K562 (cell line): ENCODE data around the gene NUDT2. TPM values are rescaled to one million over a fixed set of nuclear protein-coding genes. Genes with fewer than 3 reads are reported as not detected.

Source experiments
- ATAC-seq: fragments of 200-7000 bp; cut with Tn5 transposase; 3 replicates; pipeline ENCODE4 v1.9.1; 2020; ENCODE audit warnings: moderate library complexity
- BruUV-seq: library from RNA; stranded (reverse); fragments of 400-500 nt; replicated peaks from 2 replicates; lab custom pipeline; 2021; lab: Mats Ljungman, UMichigan
- CTCF ChIA-PET: fragments of 300-600 bp; formaldehyde crosslinking; extraction: SDS; loops from one replicate; lab custom pipeline; 2021; ENCODE audit warnings: low intra/inter-chr PET ratio; lab: Yijun Ruan, JAX
- POLR2A ChIA-PET: fragments of 300-600, 350-650 bp; sonication (Branson Sonifier 250); formaldehyde crosslinking; extraction: SDS; loops from one replicate; lab custom pipeline; 2021; ENCODE audit warnings: antibody characterized with exemption, inconsistent platforms; lab: Yijun Ruan, JAX
- DNase-seq, 4 experiments: peaks; one replicate each; pipeline versions ENCODE4 v3.0.0 to v3.0.0-alpha.2; 2011 to 2018; ENCODE audit warnings: low spot score in 3 of 4, mixed read lengths in 3 of 4; ENCODE audit errors: extremely low read depth in 1 of 4
- FAIRE-seq: peaks from 2 replicates; lab custom pipeline; 2011; peaks lifted over from hg19 to GRCh38; lab: Jason Lieb, UNC
- H2AFZ ChIP-seq: 2 replicates; pipeline ENCODE4 v1.6.0; 2011; ENCODE audit warnings: low read depth, low read length, control low read depth, inconsistent platforms
- H3K27ac ChIP-seq: fragments of 200-600 bp; 3 replicates; pipeline ENCODE4 v1.8.0; 2011; ENCODE audit warnings: low read depth, mild to moderate bottlenecking, control low read depth, inconsistent platforms, low read length, moderate library complexity, mixed read lengths; ENCODE audit errors: extremely low read depth
- H3K27me3 ChIP-seq, 2 experiments: fragments of 300-600 bp in 1 of 2; 2 replicates in 1 of 2; 3 replicates in 1 of 2; pipeline versions ENCODE4 v1.6.0 to v1.8.0; 2011; ENCODE audit warnings: inconsistent platforms in 2 of 2, low read length in 2 of 2, mild to moderate bottlenecking in 1 of 2, mixed read lengths in 1 of 2, moderate library complexity in 1 of 2; ENCODE audit not compliant: control insufficient read depth in 2 of 2, insufficient read depth in 2 of 2
- H3K36me3 ChIP-seq: fragments of 300-600 bp; 3 replicates; pipeline ENCODE4 v1.8.0; 2011; ENCODE audit warnings: mild to moderate bottlenecking, low read length, inconsistent platforms; ENCODE audit not compliant: control insufficient read depth, insufficient read depth
- H3K4me1 ChIP-seq, 2 experiments: fragments of 200-600 bp in 1 of 2; replicated peaks in 1 of 2; 2 replicates in 1 of 2; 3 replicates in 1 of 2; pipeline versions ENCODE4 v1.5.1 to v1.8.0; 2011; ENCODE audit warnings: inconsistent platforms in 2 of 2, low read length in 2 of 2, mild to moderate bottlenecking in 1 of 2, mixed read lengths in 1 of 2, moderate library complexity in 1 of 2; ENCODE audit not compliant: control insufficient read depth in 2 of 2, insufficient read depth in 2 of 2
- H3K4me2 ChIP-seq: 2 replicates; pipeline ENCODE4 v1.6.1; 2011; ENCODE audit warnings: low read length, control low read depth, inconsistent platforms, mixed read lengths; ENCODE audit not compliant: insufficient read depth
- H3K4me3 ChIP-seq: fragments of 200-600 bp; sonication (generic), shearing (Covaris generic); 2 replicates; pipeline ENCODE4 v1.5.1; 2016; ENCODE audit warnings: control low read depth, inconsistent platforms
- H3K79me2 ChIP-seq: fragments of 200-600 bp; 3 replicates; pipeline ENCODE4 v1.8.0; 2011; ENCODE audit warnings: low read length, inconsistent platforms; ENCODE audit not compliant: control insufficient read depth, insufficient read depth
- H3K9ac ChIP-seq, 2 experiments: 2 replicates each; pipeline versions ENCODE4 v1.6.0 to v1.6.1; 2011; ENCODE audit warnings: low read depth in 2 of 2, low read length in 2 of 2, control low read depth in 1 of 2, inconsistent platforms in 1 of 2, mild to moderate bottlenecking in 1 of 2, mixed read lengths in 1 of 2; ENCODE audit not compliant: insufficient read depth in 1 of 2
- H3K9me1 ChIP-seq: one replicate; pipeline ENCODE4 v1.6.0; 2011; ENCODE audit warnings: inconsistent platforms, mild to moderate bottlenecking, low read length, moderate library complexity; ENCODE audit not compliant: control insufficient read depth, insufficient read depth
- H3K9me3 ChIP-seq: replicated peaks from 2 replicates; pipeline ENCODE4 v1.5.1; 2011; ENCODE audit warnings: low read depth, low read length, inconsistent platforms; ENCODE audit not compliant: control insufficient read depth, insufficient read depth
- H4K20me1 ChIP-seq: replicated peaks from 2 replicates; pipeline ENCODE4 v1.6.1; 2011; ENCODE audit warnings: low read length, inconsistent platforms, mixed read lengths; ENCODE audit not compliant: control insufficient read depth, insufficient read depth
- CBFA2T2 ChIP-seq: fragments of 450-650 bp; conservative IDR thresholded peaks from 2 replicates; pipeline ENCODE4 v1.6.1; 2017; ENCODE audit warnings: mild to moderate bottlenecking
- KDM2B ChIP-seq: fragments of 250-450 bp; sonication (Bioruptor Pico); IDR thresholded peaks from 2 replicates; pipeline ENCODE4 v1.8.0; 2021; ENCODE audit warnings: mild to moderate bottlenecking, moderate library complexity
- MEIS2 ChIP-seq: fragments of 450-650 bp; IDR thresholded peaks from 2 replicates; pipeline ENCODE4 v1.6.1; 2014; ENCODE audit warnings: mild to moderate bottlenecking; ENCODE audit not compliant: partially characterized antibody
- SRSF7 ChIP-seq: fragments of 200-400 bp; formaldehyde crosslinking; optimal IDR thresholded peaks from 2 replicates; pipeline ENCODE3; 2017; ENCODE audit warnings: mild to moderate bottlenecking, low read depth, low read length
- TFAM ChIP-seq: fragments of 250-450 bp; sonication (Bioruptor Pico); conservative IDR thresholded peaks from 2 replicates; pipeline ENCODE4 v1.5.0; 2021; ENCODE audit warnings: mild to moderate bottlenecking, moderate library complexity
- ZKSCAN3 ChIP-seq: fragments of 250-450 bp; sonication (Bioruptor Pico); IDR thresholded peaks from 2 replicates; pipeline ENCODE4 v1.4.0; 2020
- WGBS: fragments of 100-300 bp; shearing (Covaris generic); methylation state at CpG from one replicate; pipeline ENCODE4 v1.1.6; 2016; ENCODE audit warnings: low coverage, mixed read lengths; ENCODE audit not compliant: insufficient coverage; ENCODE audit errors: missing lambda C conversion rate; 5-methylcytosine and 5-hydroxymethylcytosine counted together
- in situ Hi-C: fragments of 300-500 bp; cut with MboI; formaldehyde crosslinking; loops from 4 replicates; pipeline ENCODE4 v1.15.0; 2018; ENCODE audit warnings: inconsistent platforms, mixed read lengths
- intact Hi-C: fragments of 100-400 bp; cut with micrococcal nuclease; formaldehyde crosslinking; loops from 2 replicates; pipeline ENCODE4 v1.14.2; 2022
- polyA plus RNA-seq, 8 experiments: library from polyadenylated mRNA; depleted of rRNA in 4 of 8; stranded (reverse) in 5 of 8; unstranded in 3 of 8; fragments of >200 nt; fragmentation: Nextera tagmentation in 2 of 8; fragmentation: Illumina TruSeq in 1 of 8; extraction: Ambion mirVana in 2 of 8; extraction: Trizol in 1 of 8; gene quantifications; 2 replicates each; pipeline versions ENCODE4 v1.2.1 to v1.2.3, GENCODE V29; 2011 to 2014; ENCODE audit warnings: inconsistent platforms in 1 of 8, missing spikeins in 1 of 8
- total RNA-seq, 7 experiments: library from RNA; depleted of rRNA in 6 of 7; stranded (reverse); fragments of >200 nt in 6 of 7; fragmentation: Illumina TruSeq in 2 of 7; extraction: Trizol in 2 of 7; gene quantifications; 2 replicates each; pipeline versions ENCODE4 v1.2.1 to v1.2.3, GENCODE V29; 2011 to 2021; ENCODE audit warnings: low replicate concordance in 1 of 7
- TF ChIP-seq, protein P1 (sequence below): fragments of 450-650 bp; IDR thresholded peaks from 2 replicates; pipeline ENCODE4 v1.6.1; 2016
- TF ChIP-seq, protein P2 (sequence below), 2 experiments: fragments of 450-650 bp; formaldehyde crosslinking in 1 of 2; IDR thresholded peaks; 2 replicates each; pipeline versions ENCODE4 v1.4.0 to v1.6.1; 2014 to 2020; ENCODE audit warnings: mild to moderate bottlenecking in 2 of 2, borderline replicate concordance in 1 of 2, low read depth in 1 of 2
- TF ChIP-seq, protein P3 (sequence below), 3 experiments: IDR thresholded peaks in 2 of 3; conservative IDR thresholded peaks in 1 of 3; 2 replicates each; pipeline ENCODE4 v1.5.1; 2011 to 2012; ENCODE audit warnings: low read length in 3 of 3, mild to moderate bottlenecking in 3 of 3, control low read depth in 2 of 3, improper control_type of control experiment in 1 of 3, inconsistent platforms in 1 of 3, low read depth in 1 of 3, mixed read lengths in 1 of 3, moderate library complexity in 1 of 3; ENCODE audit not compliant: insufficient read depth in 2 of 3

Gene NUDT2
- total and polyA plus RNA-seq, 9 of the 15 experiments (the other 6 are each of a cell fraction or from before 2014, with no cell fraction given): 11.5 to 28.1 (median 19.0) TPM

GRCh38 chr9:34332076-34332964 is 3.0 kb downstream of the NUDT2 start:
- WGBS: 29% methylated on average over 7 of the region's 7 CpGs
- Histone ChIP-seq H3K9ac (no peak overlapping the region), H4K20me1 (no peaks in the 10 kb centered on the region), H2AFZ (no peak overlapping the region), H3K36me3 (no peaks in the 10 kb centered on the region; the same call in 2 of the 3 replicates), H3K9me1 (no peaks in the 10 kb centered on the region), H3K4me1 (peaks cover 10% of the 10 kb centered on the region in 2 experiments; a peak in 3 of 5 replicates), H3K9me3 (no peaks in the 10 kb centered on the region), H3K4me3 (no peak overlapping the region), H3K27me3 (no peaks in the 10 kb centered on the region), H3K4me2 (no peak overlapping the region), H3K79me2 (peaks cover 26% of the 10 kb centered on the region), H3K27ac (no peak overlapping the region)
- intact Hi-C loops (loop anchor here (1.0 kb wide), 1 partner anchor 47 kb away; no protein-coding TSS in a partner anchor), in situ Hi-C loops (no loop called here)
- no TSS peak for BruUV-seq
- DNase-seq: peak; percentile 14 to 56 (median 19)
- POLR2A ChIA-PET: interaction anchor here (0.5 to 1.6 kb wide), 2 partner anchors 21 to 44 kb away, joined by 3 read pairs; partner anchors contain the start of gene MYORG
- no peak for ATAC-seq
- CTCF ChIA-PET: interaction anchor here (1.0 to 1.3 kb wide), 3 partner anchors 168 to 302 kb away, joined by 3 to 5 read pairs (median 3); no protein-coding TSS in a partner anchor
- peak; percentile 78 for FAIRE-seq
- TF ChIP-seq, protein P1, sequence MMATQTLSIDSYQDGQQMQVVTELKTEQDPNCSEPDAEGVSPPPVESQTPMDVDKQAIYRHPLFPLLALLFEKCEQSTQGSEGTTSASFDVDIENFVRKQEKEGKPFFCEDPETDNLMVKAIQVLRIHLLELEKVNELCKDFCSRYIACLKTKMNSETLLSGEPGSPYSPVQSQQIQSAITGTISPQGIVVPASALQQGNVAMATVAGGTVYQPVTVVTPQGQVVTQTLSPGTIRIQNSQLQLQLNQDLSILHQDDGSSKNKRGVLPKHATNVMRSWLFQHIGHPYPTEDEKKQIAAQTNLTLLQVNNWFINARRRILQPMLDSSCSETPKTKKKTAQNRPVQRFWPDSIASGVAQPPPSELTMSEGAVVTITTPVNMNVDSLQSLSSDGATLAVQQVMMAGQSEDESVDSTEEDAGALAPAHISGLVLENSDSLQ: peak; percentile 39
- TF ChIP-seq ZKSCAN3 (CRISPR knock-in tag): no peak
- no peak for TF ChIP-seq KDM2B
- TF ChIP-seq, protein P2, sequence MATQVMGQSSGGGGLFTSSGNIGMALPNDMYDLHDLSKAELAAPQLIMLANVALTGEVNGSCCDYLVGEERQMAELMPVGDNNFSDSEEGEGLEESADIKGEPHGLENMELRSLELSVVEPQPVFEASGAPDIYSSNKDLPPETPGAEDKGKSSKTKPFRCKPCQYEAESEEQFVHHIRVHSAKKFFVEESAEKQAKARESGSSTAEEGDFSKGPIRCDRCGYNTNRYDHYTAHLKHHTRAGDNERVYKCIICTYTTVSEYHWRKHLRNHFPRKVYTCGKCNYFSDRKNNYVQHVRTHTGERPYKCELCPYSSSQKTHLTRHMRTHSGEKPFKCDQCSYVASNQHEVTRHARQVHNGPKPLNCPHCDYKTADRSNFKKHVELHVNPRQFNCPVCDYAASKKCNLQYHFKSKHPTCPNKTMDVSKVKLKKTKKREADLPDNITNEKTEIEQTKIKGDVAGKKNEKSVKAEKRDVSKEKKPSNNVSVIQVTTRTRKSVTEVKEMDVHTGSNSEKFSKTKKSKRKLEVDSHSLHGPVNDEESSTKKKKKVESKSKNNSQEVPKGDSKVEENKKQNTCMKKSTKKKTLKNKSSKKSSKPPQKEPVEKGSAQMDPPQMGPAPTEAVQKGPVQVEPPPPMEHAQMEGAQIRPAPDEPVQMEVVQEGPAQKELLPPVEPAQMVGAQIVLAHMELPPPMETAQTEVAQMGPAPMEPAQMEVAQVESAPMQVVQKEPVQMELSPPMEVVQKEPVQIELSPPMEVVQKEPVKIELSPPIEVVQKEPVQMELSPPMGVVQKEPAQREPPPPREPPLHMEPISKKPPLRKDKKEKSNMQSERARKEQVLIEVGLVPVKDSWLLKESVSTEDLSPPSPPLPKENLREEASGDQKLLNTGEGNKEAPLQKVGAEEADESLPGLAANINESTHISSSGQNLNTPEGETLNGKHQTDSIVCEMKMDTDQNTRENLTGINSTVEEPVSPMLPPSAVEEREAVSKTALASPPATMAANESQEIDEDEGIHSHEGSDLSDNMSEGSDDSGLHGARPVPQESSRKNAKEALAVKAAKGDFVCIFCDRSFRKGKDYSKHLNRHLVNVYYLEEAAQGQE (IDR thresholded peaks at IDR 0.05; ENCODE audit: borderline replicate concordance): peak; percentile 59; the same call in 1 of the 2 replicates
- TF ChIP-seq, protein P2 (CRISPR knock-in tag; IDR thresholded peaks at IDR 0.05; ENCODE audit: low read depth): no peak
- no peak for TF ChIP-seq SRSF7
- peak; percentile 51 for TF ChIP-seq MEIS2
- TF ChIP-seq, protein P3, sequence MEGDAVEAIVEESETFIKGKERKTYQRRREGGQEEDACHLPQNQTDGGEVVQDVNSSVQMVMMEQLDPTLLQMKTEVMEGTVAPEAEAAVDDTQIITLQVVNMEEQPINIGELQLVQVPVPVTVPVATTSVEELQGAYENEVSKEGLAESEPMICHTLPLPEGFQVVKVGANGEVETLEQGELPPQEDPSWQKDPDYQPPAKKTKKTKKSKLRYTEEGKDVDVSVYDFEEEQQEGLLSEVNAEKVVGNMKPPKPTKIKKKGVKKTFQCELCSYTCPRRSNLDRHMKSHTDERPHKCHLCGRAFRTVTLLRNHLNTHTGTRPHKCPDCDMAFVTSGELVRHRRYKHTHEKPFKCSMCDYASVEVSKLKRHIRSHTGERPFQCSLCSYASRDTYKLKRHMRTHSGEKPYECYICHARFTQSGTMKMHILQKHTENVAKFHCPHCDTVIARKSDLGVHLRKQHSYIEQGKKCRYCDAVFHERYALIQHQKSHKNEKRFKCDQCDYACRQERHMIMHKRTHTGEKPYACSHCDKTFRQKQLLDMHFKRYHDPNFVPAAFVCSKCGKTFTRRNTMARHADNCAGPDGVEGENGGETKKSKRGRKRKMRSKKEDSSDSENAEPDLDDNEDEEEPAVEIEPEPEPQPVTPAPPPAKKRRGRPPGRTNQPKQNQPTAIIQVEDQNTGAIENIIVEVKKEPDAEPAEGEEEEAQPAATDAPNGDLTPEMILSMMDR (IDR thresholded peaks at IDR 0.05 in 2 of 3, conservative IDR thresholded peaks at IDR 0.05 in 1 of 3; ENCODE audit: insufficient read depth in 2 of 3, low read depth in 1 of 3, low read length in 3 of 3): peak; percentile 50 to 65 (median 50)
- no peak for TF ChIP-seq CBFA2T2
- no peak for TF ChIP-seq TFAM (CRISPR knock-in tag)
